ENCODE measurements around the gene COQ2.
"Not testable (repeated sequence)": the region's sequence is repeated elsewhere in the genome, so short reads cannot be mapped to it uniquely, and the experiment has no call there.

Gene COQ2

DNA sequence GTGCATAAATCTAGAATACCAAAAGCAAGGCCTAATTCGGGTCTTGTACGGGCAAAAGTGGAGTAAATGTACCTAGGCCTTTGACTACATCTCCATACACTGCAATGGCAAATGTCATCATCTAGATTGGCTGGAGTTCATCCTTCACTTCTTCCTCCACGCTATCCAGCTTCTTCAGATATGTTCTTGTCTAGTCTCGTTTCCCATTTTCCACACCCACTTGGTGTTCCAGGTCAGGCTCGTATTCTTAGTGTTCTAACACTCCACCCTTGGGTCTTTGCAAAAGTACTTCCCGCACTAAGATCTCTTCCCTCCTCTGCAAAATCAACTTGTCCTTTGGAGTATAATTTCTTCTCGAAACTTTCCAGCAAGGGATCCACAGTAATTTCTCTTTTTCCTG lies 1.4 kb downstream of the COQ2 start:
- no peak for DNase-seq (ENCODE audit: low read depth)

DNA sequence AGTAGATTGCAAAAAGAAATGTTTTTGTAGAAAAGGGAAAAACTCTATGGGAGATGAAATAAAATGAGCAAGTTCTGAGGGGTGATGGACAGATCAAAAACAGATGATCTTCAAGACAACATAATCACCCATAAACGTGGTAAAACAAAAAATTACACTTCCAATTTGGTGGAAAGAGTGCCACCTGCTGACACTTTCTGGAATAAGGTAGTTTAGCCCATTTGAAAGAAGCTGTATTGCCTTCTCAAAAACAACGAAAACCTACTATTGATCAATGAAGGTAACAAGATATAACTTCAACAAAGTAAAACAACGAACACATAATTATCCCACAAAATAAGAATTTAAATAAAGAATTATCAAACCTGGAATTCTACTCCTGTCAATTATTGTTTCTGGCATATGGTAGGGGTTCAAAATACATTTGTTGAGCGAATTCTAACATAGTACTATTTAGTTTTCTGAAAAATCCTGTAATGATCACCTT lies 2.5 kb downstream of the COQ2 start:
- peak; percentile 27 for DNase-seq (ENCODE audit: low read depth)

DNA sequence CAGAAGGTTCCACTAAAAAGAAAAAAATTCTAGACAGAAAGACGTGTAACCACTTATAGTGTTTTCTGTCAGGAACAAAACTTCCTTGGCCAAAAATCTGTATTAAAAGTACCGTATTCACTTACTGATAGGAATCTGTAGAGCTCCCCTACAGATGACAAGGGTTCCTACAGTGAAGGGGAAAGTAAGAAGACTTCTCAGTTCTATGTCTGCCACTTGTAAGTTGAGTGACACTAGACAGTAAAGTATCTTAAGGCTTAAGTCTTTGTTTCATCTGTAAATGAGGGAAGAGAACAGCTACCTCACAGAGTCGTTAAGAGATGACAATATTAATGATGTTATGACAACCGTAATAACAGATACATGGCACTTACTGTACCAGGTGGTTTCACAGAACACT lies 3.3 kb downstream of the COQ2 start:
- no peak for DNase-seq (ENCODE audit: low read depth)

- DNase-seq (ENCODE audit: low read depth), result no peak
Observed at GRCh38 chr4:83276299-83277040, 8.1 kb downstream of the COQ2 start.

GRCh38 chr4:83273926-83274325 lies 10.7 kb downstream of the COQ2 start:
- not testable (repeated sequence) for DNase-seq (ENCODE audit: low read depth)

- DNase-seq (ENCODE audit: low read depth), result no peak
Observed at GRCh38 chr4:83272900-83273299, 11.7 kb downstream of the COQ2 start.

GRCh38 chr4:83269256-83269655 lies 15.3 kb downstream of the COQ2 start:
- DNase-seq (ENCODE audit: low read depth), result no peak

DNA sequence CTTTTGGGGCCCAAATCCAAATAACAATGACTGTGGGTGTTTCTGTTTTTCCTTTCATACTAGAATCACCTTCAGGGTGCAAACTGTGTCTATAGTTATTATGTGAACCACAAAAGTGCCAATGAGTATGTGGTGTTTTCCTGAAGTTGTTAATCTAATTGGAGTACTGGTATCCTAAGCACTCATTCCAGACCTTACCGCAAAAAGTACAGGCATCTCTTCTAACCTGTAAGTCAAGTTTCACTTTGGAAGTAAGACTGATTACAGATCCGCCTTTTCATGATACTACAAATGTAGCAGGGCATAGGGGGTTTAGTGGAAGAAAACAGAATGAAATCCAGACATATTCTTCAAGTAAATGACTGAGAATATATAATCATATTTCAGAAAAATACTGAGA lies 16.1 kb downstream of the COQ2 start:
- no peak for DNase-seq (ENCODE audit: low read depth)

DNA sequence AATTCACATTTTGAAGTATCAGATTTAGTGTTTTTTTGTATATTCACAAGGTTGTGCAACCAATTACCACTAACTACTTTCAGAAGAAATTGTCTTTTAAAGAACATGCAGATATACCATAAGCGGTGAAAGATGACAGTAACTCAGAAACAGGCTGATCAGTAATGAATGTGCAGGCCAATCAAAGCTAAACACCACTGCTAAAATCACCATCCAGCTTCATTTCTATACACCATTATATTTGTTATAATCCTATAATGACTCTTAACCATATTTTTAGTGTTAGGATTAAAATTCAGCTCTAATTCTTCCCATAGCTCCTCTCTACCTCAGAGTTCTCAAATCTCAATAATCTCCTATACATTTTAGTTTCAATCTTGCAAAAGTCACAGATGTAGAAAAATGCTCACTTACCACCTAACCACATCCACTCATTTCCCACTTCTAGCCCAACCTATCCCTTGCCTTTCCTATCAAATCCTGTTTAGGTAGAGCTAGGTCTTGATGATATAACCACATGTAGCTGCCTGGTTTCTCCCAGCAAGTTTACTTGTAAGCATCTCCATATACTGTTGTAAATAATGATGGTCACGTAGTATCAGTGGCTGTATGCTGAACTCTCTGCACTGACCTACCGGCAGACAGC lies 16.6 kb downstream of the COQ2 start:
- no peak for DNase-seq (ENCODE audit: low read depth)

DNA sequence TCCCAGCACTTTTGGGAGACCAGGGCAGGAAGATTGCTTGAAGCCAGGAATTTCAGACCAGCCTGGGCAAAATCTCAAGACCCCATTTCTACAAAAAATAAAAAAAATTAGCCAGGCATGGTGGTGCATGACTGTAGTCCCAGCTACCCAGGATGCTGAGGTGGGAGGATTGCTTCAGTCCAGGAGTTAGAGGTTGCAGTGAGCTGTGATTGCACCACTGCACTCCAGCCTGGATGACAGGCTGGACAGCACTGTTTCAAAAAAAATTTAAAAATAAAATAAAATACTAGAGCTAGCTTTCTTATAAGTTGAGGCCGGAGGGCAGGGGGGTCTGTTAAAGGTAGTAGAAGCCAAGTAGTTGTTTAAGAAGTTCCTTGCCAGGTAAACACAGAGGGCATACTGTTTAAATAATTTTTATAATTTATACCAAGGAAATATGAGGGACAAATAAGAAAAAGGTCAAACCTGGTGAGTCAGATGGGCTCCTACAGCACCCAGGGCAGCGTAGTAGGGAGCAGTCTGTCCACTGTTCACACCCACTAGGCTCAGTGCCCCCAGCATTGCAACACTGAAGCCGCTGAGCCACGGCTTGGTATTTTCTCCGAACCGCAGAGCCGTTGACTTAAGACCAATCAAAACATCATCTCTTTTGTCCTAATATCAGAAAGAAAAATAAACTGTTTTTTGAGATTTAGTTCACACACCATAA lies 17.3 kb downstream of the COQ2 start:
- no peak for DNase-seq (ENCODE audit: low read depth)

- DNase-seq (ENCODE audit: low read depth), result no peak
Observed at GRCh38 chr4:83266689-83267088, 17.9 kb downstream of the COQ2 start.

DNA sequence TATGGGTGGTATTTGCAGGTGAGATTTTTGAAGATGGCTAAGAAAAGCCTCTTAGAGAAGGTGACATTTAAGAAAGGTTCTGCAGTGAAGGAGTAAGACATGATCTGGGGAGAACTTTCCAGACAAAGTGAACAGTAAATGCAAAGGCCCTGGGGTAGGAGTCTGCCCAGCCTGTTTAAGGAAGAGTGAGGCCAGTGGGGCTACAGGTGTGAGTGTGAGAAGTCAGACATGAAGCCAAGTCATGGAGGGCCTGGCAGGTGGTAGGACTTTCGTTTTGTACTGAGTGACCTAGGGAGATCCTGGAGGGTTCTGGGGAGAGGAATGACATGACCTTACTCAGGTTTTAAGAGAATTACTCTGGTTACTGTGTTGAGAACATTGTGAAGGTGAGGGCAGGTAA lies 21.5 kb downstream of the COQ2 start:
- DNase-seq (ENCODE audit: low read depth), result no peak

DNA sequence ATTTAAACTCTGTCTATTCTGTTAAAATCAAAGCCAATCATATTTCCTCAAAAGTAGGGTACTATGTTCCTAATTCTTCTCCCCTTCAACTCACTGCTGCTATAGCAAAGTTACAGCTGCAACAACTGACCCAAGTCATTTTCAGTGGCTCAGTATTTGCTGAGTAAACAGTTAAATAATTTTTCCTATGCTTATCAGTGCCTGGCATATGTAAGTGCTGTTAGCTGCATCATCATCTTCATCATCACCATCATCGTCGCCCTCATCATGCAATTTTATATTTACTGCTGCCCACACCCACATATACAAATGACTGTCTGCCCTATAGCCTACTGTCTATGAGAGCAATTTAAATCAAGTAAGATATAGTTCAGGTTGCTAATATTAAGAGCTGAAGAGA lies 21.9 kb downstream of the COQ2 start:
- no peak for DNase-seq (ENCODE audit: low read depth)

GRCh38 chr4:83261307-83261706 lies 23.3 kb downstream of the COQ2 start:
- DNase-seq (ENCODE audit: low read depth), result no peak

- no peak for DNase-seq (ENCODE audit: low read depth)
Observed at GRCh38 chr4:83259586-83259985, 25.0 kb downstream of the COQ2 start.

DNA sequence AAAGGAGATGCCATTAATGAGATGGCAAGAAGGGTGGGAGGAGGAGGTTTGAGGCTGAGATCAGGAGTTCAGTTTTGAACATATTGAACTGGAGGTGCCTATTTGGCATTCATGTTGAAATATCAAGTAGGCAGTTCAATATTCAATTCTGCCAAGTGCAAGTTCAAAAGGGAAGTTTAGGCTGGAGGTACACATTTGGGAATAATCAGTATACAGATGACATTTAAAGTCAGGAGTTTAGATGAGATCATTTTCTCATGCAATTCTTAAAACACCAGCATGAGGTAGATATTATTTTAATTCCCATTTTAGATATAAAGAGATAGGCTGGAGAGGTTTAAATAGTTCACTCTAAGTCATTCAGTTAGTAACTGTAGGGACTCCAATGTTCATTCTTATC lies 26.1 kb downstream of the COQ2 start:
- no peak for DNase-seq (ENCODE audit: low read depth)

DNA sequence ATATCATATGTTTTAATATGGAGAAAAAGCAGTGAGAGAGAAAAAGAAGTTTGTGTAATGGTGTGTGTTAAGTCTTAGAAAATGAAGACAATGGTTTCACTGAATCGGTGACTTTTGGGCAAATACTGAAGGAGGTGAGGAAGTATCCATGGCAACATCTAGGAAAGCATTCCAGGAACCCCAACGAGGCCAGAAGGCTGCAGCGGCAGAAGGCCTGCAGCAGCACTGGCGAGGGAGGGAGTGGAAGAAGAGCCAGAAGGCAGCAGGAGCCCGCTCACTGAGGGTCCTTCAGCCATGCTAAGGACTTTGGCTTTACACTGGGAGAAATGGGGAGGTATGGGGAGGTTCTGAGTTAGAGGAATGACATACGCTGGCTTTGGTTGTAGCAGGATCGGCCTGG lies 26.8 kb downstream of the COQ2 start:
- no peak for DNase-seq (ENCODE audit: low read depth)

DNA sequence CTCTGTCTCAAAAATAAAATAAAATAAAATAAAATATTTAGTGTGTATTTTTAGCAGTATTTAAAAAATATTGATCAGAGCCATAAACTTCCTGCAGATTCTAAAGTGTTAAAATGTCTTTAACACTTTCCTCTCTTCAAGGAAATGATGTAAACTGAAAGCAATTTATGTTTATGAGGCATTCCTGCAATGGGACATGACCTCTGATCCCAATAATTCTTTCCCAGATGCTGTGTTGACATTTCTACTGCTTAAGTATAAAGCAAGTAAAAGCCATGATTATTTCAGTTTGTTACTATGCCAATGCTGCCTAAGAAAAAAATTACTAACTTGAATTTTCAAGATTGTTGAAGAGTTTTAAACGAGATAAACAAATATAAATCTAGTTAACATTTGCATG lies 29.0 kb downstream of the COQ2 start:
- DNase-seq (ENCODE audit: low read depth), result peak; percentile 75

DNA sequence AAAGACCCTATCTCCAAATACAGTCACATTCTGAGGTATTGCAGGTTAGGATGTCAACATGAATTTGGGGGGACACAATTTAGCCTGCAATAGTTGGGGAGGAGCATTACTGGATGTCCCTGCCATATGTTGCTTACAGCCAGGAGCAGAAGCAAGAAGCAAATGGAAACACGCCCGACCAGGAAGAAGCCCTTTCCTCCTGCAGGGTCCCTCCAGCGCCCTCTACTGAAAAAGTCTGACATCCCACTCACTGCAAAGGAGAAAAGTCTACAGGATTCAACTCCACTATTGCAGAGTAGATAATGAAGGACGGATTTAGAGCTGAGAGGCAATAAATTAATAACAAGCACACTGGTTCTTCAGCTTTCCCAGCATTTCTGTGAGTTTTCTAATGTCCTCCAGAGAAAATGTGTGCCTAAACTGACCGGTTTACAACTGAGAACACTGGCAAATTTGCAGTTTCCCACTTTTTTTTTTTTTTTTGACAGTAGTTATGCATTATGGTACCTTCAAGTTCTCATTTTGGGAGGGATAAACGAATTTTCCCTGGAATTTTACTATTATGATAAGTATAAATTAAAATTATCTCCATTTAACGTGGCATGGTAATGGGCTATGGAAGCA lies 31.7 kb downstream of the COQ2 start:
- DNase-seq (ENCODE audit: low read depth), result no peak

- no peak for DNase-seq (ENCODE audit: low read depth)
Observed at GRCh38 chr4:83251447-83251830, 33.2 kb downstream of the COQ2 start.

DNA sequence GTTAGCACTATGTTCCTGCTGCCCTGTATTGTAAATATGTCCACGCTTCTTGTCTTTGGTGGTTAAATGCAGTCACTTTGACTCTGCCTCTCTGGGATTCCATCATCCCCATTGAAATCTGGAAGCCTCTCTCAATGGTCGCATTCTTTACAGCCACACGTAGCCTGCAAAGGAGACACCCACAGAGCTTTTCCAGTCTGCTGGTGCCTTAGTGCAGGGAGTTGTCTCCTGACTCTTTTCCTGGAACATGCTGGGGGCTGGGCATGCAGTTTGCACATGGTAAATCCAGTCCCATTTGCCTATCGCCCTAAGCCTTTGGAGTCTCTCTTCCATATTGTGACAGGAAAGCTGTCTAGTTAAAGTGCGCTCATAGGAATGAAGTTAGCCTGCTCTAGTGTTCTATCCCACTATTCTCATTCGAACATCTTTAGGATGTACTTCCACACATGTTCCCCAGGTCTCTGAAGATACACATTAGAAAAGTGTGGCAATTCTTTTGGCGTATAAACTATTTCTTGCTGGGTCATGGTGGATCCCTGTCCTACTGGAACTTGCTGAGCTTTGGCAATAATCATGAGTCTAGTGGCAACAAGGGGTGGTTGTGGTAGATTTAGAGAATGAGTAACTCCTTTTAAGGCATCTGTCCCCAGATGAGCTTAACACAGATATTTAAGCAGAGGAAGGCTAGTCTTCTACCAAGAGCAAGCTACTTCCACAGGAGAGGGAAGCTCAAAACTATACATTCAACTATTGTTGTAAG lies 33.7 kb downstream of the COQ2 start:
- no peak for DNase-seq (ENCODE audit: low read depth)

GRCh38 chr4:83248486-83248885 lies 36.1 kb downstream of the COQ2 start:
- no peak for DNase-seq (ENCODE audit: low read depth)
